NT2/D1 (cell line): ENCODE data around the gene FLAD1.
A peak's percentile ranks its signal among the peaks of the same experiment; 100 is the strongest.

ENCODE experiments used
- DNase-seq: peaks from one replicate; pipeline ENCODE4 v3.0.0-alpha.2; 2011; ENCODE audit warnings: low read depth, low spot score
- H3K27me3 ChIP-seq: 2 replicates; pipeline ENCODE4 v1.6.0; 2011; ENCODE audit warnings: mild to moderate bottlenecking; ENCODE audit not compliant: insufficient read length, insufficient read depth
- H3K36me3 ChIP-seq: 2 replicates; pipeline ENCODE4 v1.6.1; 2011; ENCODE audit warnings: mild to moderate bottlenecking, low read length, mixed read lengths; ENCODE audit not compliant: insufficient read depth, insufficient read length
- H3K4me1 ChIP-seq: 2 replicates; pipeline ENCODE4 v1.5.1; 2011; ENCODE audit not compliant: insufficient read depth, insufficient read length
- H3K4me3 ChIP-seq: 2 replicates; pipeline ENCODE4 v1.5.1; 2011; ENCODE audit warnings: low read depth; ENCODE audit not compliant: insufficient read length
- H3K9ac ChIP-seq: 2 replicates; pipeline ENCODE4 v1.6.0; 2011; ENCODE audit warnings: low read depth; ENCODE audit not compliant: insufficient read length
- H3K9me3 ChIP-seq: 2 replicates; pipeline ENCODE4 v1.5.1; 2011; ENCODE audit warnings: mild to moderate bottlenecking, low read length; ENCODE audit not compliant: insufficient read depth
- SUZ12 ChIP-seq: IDR thresholded peaks from 2 replicates; pipeline ENCODE4 v1.6.1; 2011; ENCODE audit not compliant: insufficient read length, insufficient read depth; ENCODE audit errors: extremely low read depth
- YY1 ChIP-seq: IDR thresholded peaks from 2 replicates; pipeline ENCODE4 v1.6.1; 2011; ENCODE audit not compliant: insufficient read length, insufficient read depth
- ZNF274 ChIP-seq: IDR thresholded peaks from 2 replicates; pipeline ENCODE4 v1.6.1; 2011; ENCODE audit warnings: mild to moderate bottlenecking, low read depth, low read length

The FLAD1 gene

DNA sequence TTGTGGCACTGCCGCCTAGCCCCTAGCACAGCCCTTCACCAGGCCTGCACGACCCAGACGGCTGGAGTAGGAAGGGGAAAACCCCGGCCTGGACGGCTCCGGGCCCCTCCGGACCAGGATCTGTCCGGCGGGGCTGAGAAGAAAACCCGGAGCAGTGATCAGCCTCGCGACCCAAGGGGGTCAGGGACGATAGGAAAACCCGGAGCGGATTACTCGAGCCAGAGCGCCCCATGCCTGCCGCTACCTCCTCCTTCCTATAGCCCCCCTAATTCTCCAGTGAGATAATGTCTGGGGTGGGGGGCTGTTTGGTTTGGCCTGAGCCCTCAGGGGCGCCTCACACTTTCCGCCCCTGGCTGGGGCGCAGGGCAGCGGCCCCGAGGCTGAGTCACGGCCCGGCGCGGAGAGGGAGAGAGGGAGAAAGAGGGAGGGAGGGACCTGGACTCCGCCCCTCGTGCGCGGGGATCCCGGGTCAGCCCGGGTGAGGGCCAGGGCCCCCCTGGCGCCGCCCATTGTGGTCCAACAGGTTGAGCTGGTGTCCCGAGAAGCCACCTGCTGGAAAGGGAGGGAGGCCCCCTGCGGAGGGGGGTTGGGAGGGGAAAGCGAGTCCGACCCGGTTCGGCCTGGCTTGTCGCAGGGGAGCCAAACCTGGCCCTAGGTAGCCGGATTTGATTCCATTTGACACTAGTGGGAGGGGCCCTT lies 17.7 kb downstream of the FLAD1 start:
- no peak for TF ChIP-seq YY1
- no peak for TF ChIP-seq SUZ12
- TF ChIP-seq ZNF274 = no peak
- H3K9me3 ChIP-seq = no peaks in the 10 kb centered on the region
- H3K4me1 ChIP-seq = peaks cover 16% of the 10 kb centered on the region
- no peaks in the 10 kb centered on the region for H3K27me3 ChIP-seq
- H3K36me3 ChIP-seq = no peaks in the 10 kb centered on the region
- peak; percentile 98 for DNase-seq
- peak overlapping the region; percentile 97 for H3K9ac ChIP-seq
- H3K4me3 ChIP-seq = peak overlapping the region; percentile 71

GRCh38 chr1:155001425-155001674 lies 18.2 kb downstream of the FLAD1 start:
- no peaks in the 10 kb centered on the region for H3K27me3 ChIP-seq
- peak overlapping the region; percentile 97 for H3K9ac ChIP-seq
- no peak for DNase-seq
- no peak for TF ChIP-seq YY1
- TF ChIP-seq ZNF274 = no peak
- no peak for TF ChIP-seq SUZ12
- H3K9me3 ChIP-seq = no peaks in the 10 kb centered on the region
- H3K4me1 ChIP-seq = peaks cover 16% of the 10 kb centered on the region
- H3K36me3 ChIP-seq = no peaks in the 10 kb centered on the region
- peak overlapping the region; percentile 71 for H3K4me3 ChIP-seq

GRCh38 chr1:155001675-155002463 lies 18.7 kb downstream of the FLAD1 start:
- no peaks in the 10 kb centered on the region for H3K36me3 ChIP-seq
- TF ChIP-seq SUZ12 (no peak), YY1 (no peak), ZNF274 (no peak)
- peak; percentile 100 for DNase-seq
- H3K9ac ChIP-seq = peak overlapping the region; percentile 97
- H3K27me3 ChIP-seq = no peaks in the 10 kb centered on the region
- peak overlapping the region; percentile 71 for H3K4me3 ChIP-seq
- H3K9me3 ChIP-seq = no peaks in the 10 kb centered on the region
- peaks cover 16% of the 10 kb centered on the region for H3K4me1 ChIP-seq

DNA sequence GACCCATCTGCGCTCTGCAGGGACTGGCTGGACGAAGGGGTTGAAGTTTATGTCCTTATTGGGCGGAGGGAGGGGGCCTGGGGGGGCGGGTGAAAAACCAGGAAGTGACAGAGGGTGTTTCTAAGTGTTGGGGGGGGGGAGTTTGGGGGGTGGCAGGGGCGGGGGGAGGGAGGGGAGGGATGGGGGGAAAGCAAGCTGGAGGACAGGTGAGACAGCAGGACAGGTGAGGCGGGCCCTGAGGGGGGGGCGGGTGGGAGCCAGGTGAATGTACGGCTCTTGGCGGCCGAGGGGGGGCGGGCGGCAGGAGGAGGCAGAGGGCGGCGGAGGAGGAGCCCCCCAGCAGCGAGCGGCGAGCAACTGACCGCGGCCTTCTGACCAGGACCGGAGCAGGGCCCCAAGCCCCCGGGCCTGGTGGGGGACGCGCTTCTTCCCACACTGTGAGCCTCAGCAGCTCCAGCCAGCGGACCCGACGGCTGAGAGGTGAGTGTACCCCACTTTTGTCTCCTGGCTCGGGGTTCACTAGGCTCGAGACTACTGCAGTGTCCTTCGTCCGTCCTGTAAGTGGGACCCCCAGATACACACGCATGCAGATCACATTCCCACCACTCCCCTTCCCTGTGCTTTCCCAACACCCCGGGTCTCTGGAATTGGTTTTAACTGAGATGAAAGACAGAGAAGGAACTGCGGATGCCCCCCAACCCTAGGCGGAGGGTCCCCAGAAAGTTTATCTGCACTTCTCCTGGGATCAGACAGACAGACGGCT lies 19.5 kb downstream of the FLAD1 start, which contains the start of gene ZBTB7B:
Gene ZBTB7B (plus strand): TSS at position 339 of the 763 bp plus-strand sequence. CDS start 11,859 bp downstream, outside the sequence.
- no peak for DNase-seq
- H3K9ac ChIP-seq = peak within 1 kb of the TSS; percentile 97
- H3K4me3 ChIP-seq = peak within 1 kb of the TSS; percentile 71
- peaks cover 10% of the 10 kb centered on the region for H3K4me1 ChIP-seq
- no peak for TF ChIP-seq SUZ12
- no peak for TF ChIP-seq ZNF274
- TF ChIP-seq YY1 = no peak
- H3K9me3 ChIP-seq = no peaks in the 10 kb centered on the region
- no peaks in the 10 kb centered on the region for H3K27me3 ChIP-seq
- no peaks in the 10 kb centered on the region for H3K36me3 ChIP-seq

GRCh38 chr1:155003227-155003765 lies 20.2 kb downstream of the FLAD1 start:
- Histone ChIP-seq H3K9ac (peak overlapping the region; percentile 71), H3K36me3 (no peaks in the 10 kb centered on the region), H3K4me1 (peaks cover 14% of the 10 kb centered on the region), H3K4me3 (peak overlapping the region; percentile 55), H3K9me3 (no peaks in the 10 kb centered on the region), H3K27me3 (no peaks in the 10 kb centered on the region)
- TF ChIP-seq YY1 (no peak), SUZ12 (no peak), ZNF274 (no peak)
- DNase-seq = no peak

DNA sequence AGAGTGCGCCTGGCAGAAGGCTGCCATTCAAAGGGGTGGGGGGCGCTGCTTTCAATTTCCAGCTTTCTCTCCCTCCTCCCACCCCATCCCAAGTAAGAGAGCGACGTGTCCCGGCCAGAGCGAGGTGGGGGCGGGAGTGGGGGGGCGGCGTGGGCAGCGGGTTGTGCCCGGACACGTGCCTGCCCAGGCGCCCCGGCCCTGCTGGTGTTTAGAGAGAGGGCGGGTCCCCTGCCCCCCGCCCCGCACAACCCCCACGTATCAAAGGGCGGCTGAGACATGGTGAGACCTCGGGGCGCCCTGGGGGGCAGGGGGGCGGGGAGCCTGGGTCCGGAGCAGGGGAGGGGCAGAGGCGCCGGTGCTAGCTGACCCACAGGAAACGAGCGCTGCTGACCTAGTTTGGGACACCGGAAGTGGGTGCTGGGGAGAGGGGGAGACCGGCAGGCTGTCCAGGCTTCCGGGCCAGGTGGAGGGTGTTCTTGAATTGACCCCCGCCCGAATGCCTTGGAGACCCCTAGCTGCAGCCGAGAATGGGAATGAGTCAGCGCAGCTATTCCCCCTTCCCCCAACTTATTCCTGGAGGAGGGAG lies 20.7 kb downstream of the FLAD1 start:
- H3K4me3 ChIP-seq = peak overlapping the region; percentile 55
- peaks cover 15% of the 10 kb centered on the region for H3K4me1 ChIP-seq
- no peaks in the 10 kb centered on the region for H3K27me3 ChIP-seq
- no peak for TF ChIP-seq YY1
- no peak for TF ChIP-seq SUZ12
- no peak for TF ChIP-seq ZNF274
- H3K36me3 ChIP-seq = no peaks in the 10 kb centered on the region
- no peak for DNase-seq
- H3K9me3 ChIP-seq = no peaks in the 10 kb centered on the region
- H3K9ac ChIP-seq = peak overlapping the region; percentile 71
